HepG2 (cell line): ENCODE data around the gene PPM1G. TPM values are rescaled to one million over a fixed set of nuclear protein-coding genes. Genes with fewer than 3 reads are reported as not detected.
A peak's percentile ranks its signal among the peaks of the same experiment; 100 is the strongest.

Experiments
- CBX1 ChIP-seq: IDR thresholded peaks from one replicate; pipeline ENCODE4 v1.6.1; 2016; ENCODE audit warnings: antibody characterized with exemption, low read depth
- CCAR2 ChIP-seq: fragments of 200-400 bp; formaldehyde crosslinking; optimal IDR thresholded peaks from 2 replicates; pipeline ENCODE3; 2018; ENCODE audit warnings: low read depth, mild to moderate bottlenecking, low read length, moderate library complexity
- ELF1 ChIP-seq: sonication (generic); formaldehyde crosslinking; IDR thresholded peaks from 2 replicates; pipeline ENCODE4 v1.4.0; 2020; ENCODE audit warnings: missing genetic modification reagents
- HHEX ChIP-seq: IDR thresholded peaks from 2 replicates; pipeline ENCODE4 v1.6.1; 2016; ENCODE audit warnings: control low read depth
- KLF11 ChIP-seq: IDR thresholded peaks from 2 replicates; pipeline ENCODE4 v1.6.1; 2016; ENCODE audit warnings: missing compliant biosample characterization
- KMT2B ChIP-seq: IDR thresholded peaks from 2 replicates; pipeline ENCODE4 v1.6.1; 2016; ENCODE audit warnings: missing genetic modification reagents, missing compliant biosample characterization
- POGZ ChIP-seq: sonication (generic); formaldehyde crosslinking; IDR thresholded peaks from 2 replicates; pipeline ENCODE4 v1.4.0; 2020; ENCODE audit warnings: mild to moderate bottlenecking, missing genetic modification reagents
- POLR2AphosphoS2 ChIP-seq: IDR thresholded peaks from 2 replicates; pipeline ENCODE4 v1.6.1; 2011; ENCODE audit warnings: low read depth, low read length, improper control_type of control experiment
- RBM22 ChIP-seq: fragments of 200-400 bp; formaldehyde crosslinking; optimal IDR thresholded peaks from 2 replicates; pipeline ENCODE3; 2017; ENCODE audit warnings: mild to moderate bottlenecking, low read length, moderate library complexity
- REPIN1 ChIP-seq: sonication (generic); formaldehyde crosslinking; IDR thresholded peaks from 2 replicates; pipeline ENCODE4 v1.8.0; 2022; ENCODE audit warnings: missing genetic modification reagents, low read depth, mild to moderate bottlenecking, borderline replicate concordance
- SMAD9 ChIP-seq: sonication (generic); formaldehyde crosslinking; IDR thresholded peaks from 2 replicates; pipeline ENCODE4 v1.5.1; 2020; ENCODE audit warnings: mild to moderate bottlenecking, missing genetic modification reagents
- ZNF12 ChIP-seq: sonication (generic); formaldehyde crosslinking; IDR thresholded peaks from 2 replicates; pipeline ENCODE4 v1.5.0; 2020; ENCODE audit warnings: missing genetic modification reagents
- ZNF543 ChIP-seq: sonication (generic); formaldehyde crosslinking; IDR thresholded peaks from 2 replicates; pipeline ENCODE4 v1.4.0; 2020; ENCODE audit warnings: mild to moderate bottlenecking, missing genetic modification reagents
- ZNF660 ChIP-seq: sonication (generic); formaldehyde crosslinking; IDR thresholded peaks from 2 replicates; pipeline ENCODE4 v1.5.1; 2020; ENCODE audit warnings: mild to moderate bottlenecking, low read depth, missing genetic modification reagents, borderline replicate concordance
- ZNF737 ChIP-seq: sonication (generic); formaldehyde crosslinking; IDR thresholded peaks from 2 replicates; pipeline ENCODE4 v1.5.0; 2020; ENCODE audit warnings: missing genetic modification reagents, mild to moderate bottlenecking, borderline replicate concordance
- ZNF747 ChIP-seq: sonication (generic); formaldehyde crosslinking; IDR thresholded peaks from 2 replicates; pipeline ENCODE4 v1.8.1; 2023; ENCODE audit warnings: missing genetic modification reagents, mild to moderate bottlenecking, borderline replicate concordance
- ZNF841 ChIP-seq: sonication (generic); formaldehyde crosslinking; IDR thresholded peaks from 2 replicates; pipeline ENCODE4 v1.8.1; 2023; ENCODE audit warnings: missing genetic modification reagents, borderline replicate concordance
- polyA plus RNA-seq, 8 experiments: library from polyadenylated mRNA; depleted of rRNA in 3 of 8; stranded (reverse) in 7 of 8; unstranded in 1 of 8; fragments of >200 nt; fragmentation: Illumina TruSeq in 4 of 8; extraction: Trizol in 4 of 8; gene quantifications; 2 replicates each; pipeline versions ENCODE4 v1.2.1 to v1.2.3, GENCODE V29; 2011 to 2016; ENCODE audit warnings: low read depth in 4 of 8, missing spikeins in 1 of 8, mixed read lengths in 1 of 8; ENCODE audit not compliant: insufficient read depth in 1 of 8
- total RNA-seq, 5 experiments: library from RNA; depleted of rRNA; stranded (reverse); fragments of >200 nt; fragmentation: Illumina TruSeq; extraction: Trizol; gene quantifications; 2 replicates each; pipeline ENCODE4 v1.2.3, GENCODE V29; 2016; ENCODE audit warnings: low read depth in 1 of 5
- TF ChIP-seq, protein P1 (sequence below): sonication (generic); formaldehyde crosslinking; IDR thresholded peaks from 2 replicates; pipeline ENCODE4 v1.4.0; 2020; ENCODE audit warnings: missing genetic modification reagents
- TF ChIP-seq, protein P2 (sequence below): sonication (generic); formaldehyde crosslinking; conservative IDR thresholded peaks from 2 replicates; pipeline ENCODE4 v1.4.0; 2020; ENCODE audit warnings: missing genetic modification reagents
- TF ChIP-seq, protein P3 (sequence below): sonication (generic); formaldehyde crosslinking; conservative IDR thresholded peaks from 2 replicates; pipeline ENCODE4 v1.8.0; 2022; ENCODE audit warnings: mild to moderate bottlenecking, moderate library complexity, missing genetic modification reagents
- TF ChIP-seq, protein P4 (sequence below): sonication (generic); formaldehyde crosslinking; IDR thresholded peaks from 2 replicates; pipeline ENCODE4 v1.8.1; 2023; ENCODE audit warnings: missing genetic modification reagents, inconsistent platforms, borderline replicate concordance

Gene PPM1G
- total and polyA plus RNA-seq, 2 of the 13 experiments (the other 11 are each of a cell fraction or from before 2014, with no cell fraction given), result 58.2 to 213 TPM

DNA sequence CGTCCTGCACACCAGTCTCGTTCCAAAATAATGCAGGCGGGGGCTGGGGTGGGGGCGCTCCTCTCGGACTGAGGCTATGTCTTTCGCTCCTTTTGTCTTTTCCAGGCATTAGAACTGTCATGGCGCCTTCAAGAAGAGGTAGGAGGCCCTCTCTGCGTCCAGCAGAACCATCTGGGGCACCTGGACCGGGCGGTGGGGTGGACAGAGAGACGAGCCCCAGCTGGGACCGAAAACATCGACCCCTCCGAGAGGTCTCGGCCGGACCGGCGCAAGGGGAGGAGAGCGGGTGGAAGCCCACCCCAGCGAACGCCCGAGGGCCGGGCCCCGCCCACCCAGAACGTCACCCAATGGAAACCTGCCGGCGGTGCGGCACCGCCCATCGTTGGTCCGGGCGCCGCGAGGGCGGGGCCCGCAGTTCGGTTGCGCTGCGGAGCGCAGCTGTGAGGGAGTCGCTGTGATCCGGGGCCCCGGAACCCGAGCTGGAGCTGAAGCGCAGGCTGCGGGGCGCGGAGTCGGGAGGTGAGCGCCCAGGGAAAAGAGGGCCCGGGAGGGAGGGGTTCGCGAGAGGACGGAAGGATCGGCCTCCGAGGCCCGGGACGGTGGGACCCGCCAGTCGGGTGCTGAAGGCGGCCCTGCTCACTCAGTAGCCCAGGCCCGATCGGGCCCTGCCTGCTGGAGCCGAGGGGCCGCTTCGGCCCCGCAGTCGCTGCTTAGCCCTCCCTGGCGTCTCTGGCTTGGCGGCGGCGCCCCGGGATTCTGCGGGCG lies 19.0 kb upstream of the PPM1G start, which contains the start of gene NRBP1 (continued):
- TF ChIP-seq ZNF543 (CRISPR knock-in tag) (0 out of 2 replicates have a peak, but pooled peaks have one; percentile 85), ZNF841 (no peak), KMT2B (CRISPR knock-in tag) (peak; percentile 84), CBX1 (peak; percentile 59), REPIN1 (CRISPR knock-in tag) (peak; percentile 57), SMAD9 (peak; percentile 70; the same call in 1 of the 2 replicates), RBM22 (peak; percentile 91), POGZ (CRISPR knock-in tag) (peak; percentile 86), CCAR2 (no peak), ZNF747 (CRISPR knock-in tag) (no peak; the same call in 1 of the 2 replicates), ZNF737 (no peak), HHEX (CRISPR knock-in tag) (no peak), ZNF660 (CRISPR knock-in tag) (no peak), POLR2AphosphoS2 (peak; percentile 86), ZNF12 (CRISPR knock-in tag) (no peak; the same call in 1 of the 2 replicates), KLF11 (CRISPR knock-in tag) (peak; percentile 66; the same call in 1 of the 2 replicates), ELF1 (0 out of 2 replicates have a peak, but pooled peaks have one; percentile 15)
- TF ChIP-seq, protein P1, sequence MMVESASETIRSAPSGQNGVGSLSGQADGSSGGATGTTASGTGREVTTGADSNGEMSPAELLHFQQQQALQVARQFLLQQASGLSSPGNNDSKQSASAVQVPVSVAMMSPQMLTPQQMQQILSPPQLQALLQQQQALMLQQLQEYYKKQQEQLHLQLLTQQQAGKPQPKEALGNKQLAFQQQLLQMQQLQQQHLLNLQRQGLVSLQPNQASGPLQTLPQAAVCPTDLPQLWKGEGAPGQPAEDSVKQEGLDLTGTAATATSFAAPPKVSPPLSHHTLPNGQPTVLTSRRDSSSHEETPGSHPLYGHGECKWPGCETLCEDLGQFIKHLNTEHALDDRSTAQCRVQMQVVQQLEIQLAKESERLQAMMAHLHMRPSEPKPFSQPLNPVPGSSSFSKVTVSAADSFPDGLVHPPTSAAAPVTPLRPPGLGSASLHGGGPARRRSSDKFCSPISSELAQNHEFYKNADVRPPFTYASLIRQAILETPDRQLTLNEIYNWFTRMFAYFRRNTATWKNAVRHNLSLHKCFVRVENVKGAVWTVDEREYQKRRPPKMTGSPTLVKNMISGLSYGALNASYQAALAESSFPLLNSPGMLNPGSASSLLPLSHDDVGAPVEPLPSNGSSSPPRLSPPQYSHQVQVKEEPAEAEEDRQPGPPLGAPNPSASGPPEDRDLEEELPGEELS (CRISPR knock-in tag), result no peak; the same call in 1 of the 2 replicates
- TF ChIP-seq, protein P2, sequence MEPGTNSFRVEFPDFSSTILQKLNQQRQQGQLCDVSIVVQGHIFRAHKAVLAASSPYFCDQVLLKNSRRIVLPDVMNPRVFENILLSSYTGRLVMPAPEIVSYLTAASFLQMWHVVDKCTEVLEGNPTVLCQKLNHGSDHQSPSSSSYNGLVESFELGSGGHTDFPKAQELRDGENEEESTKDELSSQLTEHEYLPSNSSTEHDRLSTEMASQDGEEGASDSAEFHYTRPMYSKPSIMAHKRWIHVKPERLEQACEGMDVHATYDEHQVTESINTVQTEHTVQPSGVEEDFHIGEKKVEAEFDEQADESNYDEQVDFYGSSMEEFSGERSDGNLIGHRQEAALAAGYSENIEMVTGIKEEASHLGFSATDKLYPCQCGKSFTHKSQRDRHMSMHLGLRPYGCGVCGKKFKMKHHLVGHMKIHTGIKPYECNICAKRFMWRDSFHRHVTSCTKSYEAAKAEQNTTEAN (CRISPR knock-in tag), result peak; percentile 62
- TF ChIP-seq, protein P3, sequence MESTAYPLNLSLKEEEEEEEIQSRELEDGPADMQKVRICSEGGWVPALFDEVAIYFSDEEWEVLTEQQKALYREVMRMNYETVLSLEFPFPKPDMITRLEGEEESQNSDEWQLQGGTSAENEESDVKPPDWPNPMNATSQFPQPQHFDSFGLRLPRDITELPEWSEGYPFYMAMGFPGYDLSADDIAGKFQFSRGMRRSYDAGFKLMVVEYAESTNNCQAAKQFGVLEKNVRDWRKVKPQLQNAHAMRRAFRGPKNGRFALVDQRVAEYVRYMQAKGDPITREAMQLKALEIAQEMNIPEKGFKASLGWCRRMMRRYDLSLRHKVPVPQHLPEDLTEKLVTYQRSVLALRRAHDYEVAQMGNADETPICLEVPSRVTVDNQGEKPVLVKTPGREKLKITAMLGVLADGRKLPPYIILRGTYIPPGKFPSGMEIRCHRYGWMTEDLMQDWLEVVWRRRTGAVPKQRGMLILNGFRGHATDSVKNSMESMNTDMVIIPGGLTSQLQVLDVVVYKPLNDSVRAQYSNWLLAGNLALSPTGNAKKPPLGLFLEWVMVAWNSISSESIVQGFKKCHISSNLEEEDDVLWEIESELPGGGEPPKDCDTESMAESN (CRISPR knock-in tag), result 0 out of 2 replicates have a peak, but pooled peaks have one; percentile 55
- TF ChIP-seq, protein P4, sequence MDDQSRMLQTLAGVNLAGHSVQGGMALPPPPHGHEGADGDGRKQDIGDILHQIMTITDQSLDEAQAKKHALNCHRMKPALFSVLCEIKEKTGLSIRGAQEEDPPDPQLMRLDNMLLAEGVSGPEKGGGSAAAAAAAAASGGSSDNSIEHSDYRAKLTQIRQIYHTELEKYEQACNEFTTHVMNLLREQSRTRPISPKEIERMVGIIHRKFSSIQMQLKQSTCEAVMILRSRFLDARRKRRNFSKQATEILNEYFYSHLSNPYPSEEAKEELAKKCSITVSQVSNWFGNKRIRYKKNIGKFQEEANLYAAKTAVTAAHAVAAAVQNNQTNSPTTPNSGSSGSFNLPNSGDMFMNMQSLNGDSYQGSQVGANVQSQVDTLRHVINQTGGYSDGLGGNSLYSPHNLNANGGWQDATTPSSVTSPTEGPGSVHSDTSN (CRISPR knock-in tag), result peak; percentile 88
